Measurements from ENCODE around the gene YWHAG.
A peak's percentile ranks its signal among the peaks of the same experiment; 100 is the strongest.

Gene YWHAG

DNA sequence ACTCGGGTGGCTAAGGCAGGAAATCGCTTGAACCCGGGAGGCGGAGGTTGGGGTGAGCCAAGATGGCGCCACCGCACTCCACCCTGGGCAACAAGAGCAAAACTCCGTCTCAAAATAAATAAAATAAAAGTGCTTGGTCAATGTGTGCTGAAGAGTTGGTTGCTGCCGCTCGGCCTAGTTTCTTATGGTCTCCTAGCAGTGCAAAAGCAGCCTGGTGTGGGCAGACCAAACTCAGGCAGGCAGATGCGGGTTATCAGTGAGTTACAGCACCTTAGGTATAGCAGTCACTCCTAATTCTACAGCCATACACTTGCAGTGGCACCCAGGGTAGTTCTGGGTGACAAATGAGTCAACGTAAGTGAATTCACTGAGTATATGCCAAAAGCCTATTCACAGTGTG is 33.7 kb downstream of the YWHAG start:
- H3K9me3 ChIP-seq (ENCODE audit: insufficient read depth, low read depth, low read length), result no peaks in the 10 kb centered on the region
- no peaks in the 10 kb centered on the region for H3K27me3 ChIP-seq (ENCODE audit: insufficient read depth, low read length, poor library complexity, severe bottlenecking)
- peaks cover 49% of the 10 kb centered on the region for H3K79me2 ChIP-seq (ENCODE audit: insufficient read depth, low read length)
- H3F3A ChIP-seq (ENCODE audit: low read depth), result peaks cover 17% of the 10 kb centered on the region
- H3K4me3 ChIP-seq (ENCODE audit: low read length, poor library complexity, severe bottlenecking), result no peak overlapping the region
- H3K9ac ChIP-seq (ENCODE audit: low read depth, low read length, poor library complexity, severe bottlenecking), result no peak overlapping the region
- H3K4me1 ChIP-seq (ENCODE audit: insufficient read depth, low read length, poor library complexity, severe bottlenecking), result peaks cover 27% of the 10 kb centered on the region
- TF ChIP-seq, protein P1, sequence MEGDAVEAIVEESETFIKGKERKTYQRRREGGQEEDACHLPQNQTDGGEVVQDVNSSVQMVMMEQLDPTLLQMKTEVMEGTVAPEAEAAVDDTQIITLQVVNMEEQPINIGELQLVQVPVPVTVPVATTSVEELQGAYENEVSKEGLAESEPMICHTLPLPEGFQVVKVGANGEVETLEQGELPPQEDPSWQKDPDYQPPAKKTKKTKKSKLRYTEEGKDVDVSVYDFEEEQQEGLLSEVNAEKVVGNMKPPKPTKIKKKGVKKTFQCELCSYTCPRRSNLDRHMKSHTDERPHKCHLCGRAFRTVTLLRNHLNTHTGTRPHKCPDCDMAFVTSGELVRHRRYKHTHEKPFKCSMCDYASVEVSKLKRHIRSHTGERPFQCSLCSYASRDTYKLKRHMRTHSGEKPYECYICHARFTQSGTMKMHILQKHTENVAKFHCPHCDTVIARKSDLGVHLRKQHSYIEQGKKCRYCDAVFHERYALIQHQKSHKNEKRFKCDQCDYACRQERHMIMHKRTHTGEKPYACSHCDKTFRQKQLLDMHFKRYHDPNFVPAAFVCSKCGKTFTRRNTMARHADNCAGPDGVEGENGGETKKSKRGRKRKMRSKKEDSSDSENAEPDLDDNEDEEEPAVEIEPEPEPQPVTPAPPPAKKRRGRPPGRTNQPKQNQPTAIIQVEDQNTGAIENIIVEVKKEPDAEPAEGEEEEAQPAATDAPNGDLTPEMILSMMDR (conservative IDR thresholded peaks at IDR 0.05; ENCODE audit: low read length), result no peak
- TF ChIP-seq EZH2phosphoT487 (IDR thresholded peaks at IDR 0.05; ENCODE audit: borderline replicate concordance), result no peak
- no peak overlapping the region for H2AFZ ChIP-seq (ENCODE audit: low read length)
- no peaks in the 10 kb centered on the region for H3K9me2 ChIP-seq (replicated peaks; ENCODE audit: low read depth, low read length)
- no peak overlapping the region for H3K4me2 ChIP-seq (ENCODE audit: low read depth, low read length, poor library complexity, severe bottlenecking)
- H3K36me3 ChIP-seq (ENCODE audit: insufficient read depth, low read length), result peaks cover 59% of the 10 kb centered on the region
- peaks cover 43% of the 10 kb centered on the region for H4K20me1 ChIP-seq (ENCODE audit: insufficient read depth, low read length, poor library complexity, severe bottlenecking)

GRCh38 chr7:76318488-76319353 is 40.1 kb downstream of the YWHAG start:
- Histone ChIP-seq H3K4me2 (ENCODE audit: low read depth, low read length, poor library complexity, severe bottlenecking) (peak overlapping the region; percentile 85), H2AFZ (ENCODE audit: low read length) (peak overlapping the region; percentile 69), H4K20me1 (ENCODE audit: insufficient read depth, low read length, poor library complexity, severe bottlenecking) (peaks cover 2% of the 10 kb centered on the region), H3K9me3 (ENCODE audit: insufficient read depth, low read depth, low read length) (no peaks in the 10 kb centered on the region), H3K79me2 (ENCODE audit: insufficient read depth, low read length) (peaks cover 11% of the 10 kb centered on the region; the same call in 1 of the 2 replicates), H3K9me2 (replicated peaks; ENCODE audit: low read depth, low read length) (no peaks in the 10 kb centered on the region), H3K4me3 (ENCODE audit: low read length, poor library complexity, severe bottlenecking) (peak overlapping the region; percentile 85), H3K4me1 (ENCODE audit: insufficient read depth, low read length, poor library complexity, severe bottlenecking) (peaks cover 14% of the 10 kb centered on the region), H3K36me3 (ENCODE audit: insufficient read depth, low read length) (peaks cover 10% of the 10 kb centered on the region; the same call in 1 of the 2 replicates), H3K9ac (ENCODE audit: low read depth, low read length, poor library complexity, severe bottlenecking) (peak overlapping the region; percentile 85), H3K27me3 (ENCODE audit: insufficient read depth, low read length, poor library complexity, severe bottlenecking) (no peaks in the 10 kb centered on the region), H3F3A (ENCODE audit: low read depth) (no peaks in the 10 kb centered on the region)
- TF ChIP-seq, protein P1 (conservative IDR thresholded peaks at IDR 0.05; ENCODE audit: low read length), result peak; percentile 40
- no peak for TF ChIP-seq EZH2phosphoT487 (IDR thresholded peaks at IDR 0.05; ENCODE audit: borderline replicate concordance)

DNA sequence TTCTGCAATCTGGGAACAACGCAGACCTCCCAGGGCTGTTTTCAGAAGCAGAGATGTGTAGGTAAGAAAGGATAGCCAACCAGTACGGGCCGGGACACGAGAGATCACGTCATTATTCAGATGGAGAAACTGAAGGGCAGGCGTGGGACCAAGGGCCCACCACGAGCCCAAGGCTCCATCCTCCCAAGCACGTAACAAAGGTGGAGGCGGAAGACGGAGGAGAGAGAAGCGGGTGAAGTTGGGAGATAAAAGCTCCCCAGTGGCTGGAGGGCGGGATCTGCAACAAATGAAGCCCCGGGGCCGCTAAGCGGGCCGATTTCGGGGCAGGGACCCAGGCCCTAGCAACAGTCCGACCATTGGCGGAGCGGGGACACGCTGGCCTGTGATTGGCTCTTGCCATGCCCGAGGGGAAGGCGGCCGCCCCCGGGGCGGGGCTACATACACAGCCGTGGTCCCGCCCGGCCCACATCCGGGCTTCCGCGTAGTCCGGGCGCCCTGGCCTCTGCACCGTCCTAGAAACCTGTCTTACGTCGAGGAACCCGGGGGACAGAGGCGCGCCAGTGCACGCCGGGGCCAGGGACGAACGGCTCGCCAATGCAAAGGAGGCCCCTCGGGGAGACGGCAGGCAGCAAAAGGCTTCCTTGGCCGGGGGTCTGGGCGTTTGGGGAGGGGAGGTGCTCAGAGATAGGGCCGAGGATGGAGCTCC is 40.9 kb downstream of the YWHAG start:
- H3K9ac ChIP-seq (ENCODE audit: low read depth, low read length, poor library complexity, severe bottlenecking), result peak overlapping the region; percentile 85
- peak overlapping the region; percentile 85 for H3K4me3 ChIP-seq (ENCODE audit: low read length, poor library complexity, severe bottlenecking)
- H3F3A ChIP-seq (ENCODE audit: low read depth), result no peaks in the 10 kb centered on the region
- H3K36me3 ChIP-seq (ENCODE audit: insufficient read depth, low read length), result peaks cover 8% of the 10 kb centered on the region; the same call in 1 of the 2 replicates
- no peak for TF ChIP-seq EZH2phosphoT487 (IDR thresholded peaks at IDR 0.05; ENCODE audit: borderline replicate concordance)
- TF ChIP-seq, protein P1 (conservative IDR thresholded peaks at IDR 0.05; ENCODE audit: low read length), result no peak
- H2AFZ ChIP-seq (ENCODE audit: low read length), result peak overlapping the region; percentile 75
- peak overlapping the region; percentile 85 for H3K4me2 ChIP-seq (ENCODE audit: low read depth, low read length, poor library complexity, severe bottlenecking)
- peaks cover 8% of the 10 kb centered on the region; the same call in 1 of the 2 replicates for H3K79me2 ChIP-seq (ENCODE audit: insufficient read depth, low read length)
- no peaks in the 10 kb centered on the region for H3K9me2 ChIP-seq (replicated peaks; ENCODE audit: low read depth, low read length)
- peaks cover 14% of the 10 kb centered on the region for H3K4me1 ChIP-seq (ENCODE audit: insufficient read depth, low read length, poor library complexity, severe bottlenecking)
- no peaks in the 10 kb centered on the region for H3K27me3 ChIP-seq (ENCODE audit: insufficient read depth, low read length, poor library complexity, severe bottlenecking)
- H3K9me3 ChIP-seq (ENCODE audit: insufficient read depth, low read depth, low read length), result no peaks in the 10 kb centered on the region
- H4K20me1 ChIP-seq (ENCODE audit: insufficient read depth, low read length, poor library complexity, severe bottlenecking), result peaks cover 2% of the 10 kb centered on the region
